Cardiac fibroblast (primary cell): Measurements from ENCODE around the gene RNF183.

Source experiments
- DNase-seq, 2 donors: peaks; one replicate each; pipeline versions ENCODE4 v3.0.0 to v3.0.0-alpha.2; 2010; ENCODE audit warnings: low read depth in 2 of 2
- H3K4me3 ChIP-seq, 2 donors: replicated peaks in 1 of 2; 1 replicate in 1 of 2; 2 replicates in 1 of 2; pipeline ENCODE4 v1.5.1; 2011; ENCODE audit warnings: low read depth in 2 of 2, low read length in 2 of 2, mild to moderate bottlenecking in 2 of 2, moderate library complexity in 1 of 2
- TF ChIP-seq, protein P1 (sequence below): IDR thresholded peaks from one replicate; pipeline ENCODE4 v1.5.1; 2011; ENCODE audit warnings: low read depth, mild to moderate bottlenecking, low read length, inconsistent platforms

RNF183 gene

DNA sequence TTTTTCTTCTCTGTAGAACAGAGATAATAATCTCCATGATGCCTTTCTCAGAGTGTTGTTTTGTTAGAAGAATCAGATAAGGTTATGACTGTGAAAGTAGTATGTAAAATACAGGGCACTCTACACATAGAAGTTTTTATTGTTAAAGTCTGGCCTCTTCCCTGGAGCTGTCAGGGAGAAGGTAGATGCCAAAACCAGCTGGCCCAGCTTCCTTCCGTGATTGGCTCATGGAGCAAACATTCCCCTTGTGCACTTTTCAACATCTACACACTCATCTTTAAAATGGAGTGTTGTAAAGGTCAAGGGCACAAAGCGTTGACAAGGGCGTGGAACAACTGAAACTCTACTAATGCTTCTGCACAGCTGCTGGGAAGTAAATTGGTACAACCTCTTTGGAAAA, 7.4 kb upstream of the RNF183 start:
- peak in 1 of 2 donors; percentile 62 for DNase-seq
- TF ChIP-seq, protein P1, sequence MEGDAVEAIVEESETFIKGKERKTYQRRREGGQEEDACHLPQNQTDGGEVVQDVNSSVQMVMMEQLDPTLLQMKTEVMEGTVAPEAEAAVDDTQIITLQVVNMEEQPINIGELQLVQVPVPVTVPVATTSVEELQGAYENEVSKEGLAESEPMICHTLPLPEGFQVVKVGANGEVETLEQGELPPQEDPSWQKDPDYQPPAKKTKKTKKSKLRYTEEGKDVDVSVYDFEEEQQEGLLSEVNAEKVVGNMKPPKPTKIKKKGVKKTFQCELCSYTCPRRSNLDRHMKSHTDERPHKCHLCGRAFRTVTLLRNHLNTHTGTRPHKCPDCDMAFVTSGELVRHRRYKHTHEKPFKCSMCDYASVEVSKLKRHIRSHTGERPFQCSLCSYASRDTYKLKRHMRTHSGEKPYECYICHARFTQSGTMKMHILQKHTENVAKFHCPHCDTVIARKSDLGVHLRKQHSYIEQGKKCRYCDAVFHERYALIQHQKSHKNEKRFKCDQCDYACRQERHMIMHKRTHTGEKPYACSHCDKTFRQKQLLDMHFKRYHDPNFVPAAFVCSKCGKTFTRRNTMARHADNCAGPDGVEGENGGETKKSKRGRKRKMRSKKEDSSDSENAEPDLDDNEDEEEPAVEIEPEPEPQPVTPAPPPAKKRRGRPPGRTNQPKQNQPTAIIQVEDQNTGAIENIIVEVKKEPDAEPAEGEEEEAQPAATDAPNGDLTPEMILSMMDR, result no peak
- no peak overlapping the region for H3K4me3 ChIP-seq

DNA sequence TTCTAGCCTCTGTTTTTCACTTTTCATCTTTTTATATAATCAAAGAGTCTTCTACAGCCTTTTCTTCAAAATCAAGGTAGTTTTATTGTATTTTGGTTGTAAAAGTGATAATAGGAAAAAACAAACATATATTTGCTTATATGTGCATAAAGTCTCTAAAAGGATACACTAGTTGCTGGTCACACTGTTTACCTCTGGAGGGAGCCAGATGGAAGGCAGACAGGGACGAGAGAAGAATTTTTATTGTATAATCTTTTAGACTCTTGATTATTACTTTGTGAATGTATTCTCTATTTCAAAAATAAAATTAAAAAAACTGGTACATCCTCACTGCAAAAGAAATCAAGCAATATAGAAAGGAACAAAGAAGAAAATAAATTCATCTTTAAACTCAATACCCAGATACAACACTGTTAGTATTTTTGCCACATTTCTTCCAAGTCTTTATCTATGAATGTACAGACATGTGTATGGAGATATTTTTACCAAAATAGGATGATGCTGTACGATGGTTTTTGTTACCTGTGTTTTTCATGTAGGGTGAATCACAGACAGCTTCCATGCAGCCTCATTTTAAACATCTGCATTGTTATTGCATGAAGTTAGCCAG, 6.1 kb upstream of the RNF183 start:
- no peak overlapping the region for H3K4me3 ChIP-seq
- TF ChIP-seq, protein P1, result peak; percentile 70
- DNase-seq, result peak; percentile 65 to 72

DNA sequence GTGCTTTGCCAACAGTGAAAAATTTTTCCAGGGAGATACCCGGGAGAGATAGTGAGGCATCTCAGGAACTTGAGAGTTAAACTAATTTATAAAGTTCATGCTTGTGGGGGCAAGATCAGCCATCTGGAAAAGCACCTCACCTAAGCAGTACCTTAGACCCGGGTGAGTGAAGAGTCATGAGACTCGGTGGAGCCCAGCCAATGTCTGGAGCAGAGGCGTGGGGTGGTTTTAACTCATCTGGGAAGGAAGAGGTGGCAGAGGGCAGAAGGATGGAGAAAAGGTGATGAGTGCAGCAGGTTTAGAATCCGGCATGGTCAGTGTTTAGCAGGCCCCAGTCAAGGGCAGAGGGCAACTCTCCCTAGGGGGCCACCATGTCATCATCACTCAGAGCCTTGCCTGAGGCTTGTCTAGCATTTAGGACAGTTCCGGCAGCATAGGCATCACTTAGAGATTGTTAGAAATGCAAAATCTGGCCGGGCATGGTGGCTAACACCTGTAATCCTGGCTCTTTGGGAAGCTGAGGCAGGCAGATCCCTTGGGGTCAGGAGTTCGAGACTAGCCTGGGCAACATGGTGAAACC, 4.3 kb upstream of the RNF183 start:
- TF ChIP-seq, protein P1, result no peak

DNA sequence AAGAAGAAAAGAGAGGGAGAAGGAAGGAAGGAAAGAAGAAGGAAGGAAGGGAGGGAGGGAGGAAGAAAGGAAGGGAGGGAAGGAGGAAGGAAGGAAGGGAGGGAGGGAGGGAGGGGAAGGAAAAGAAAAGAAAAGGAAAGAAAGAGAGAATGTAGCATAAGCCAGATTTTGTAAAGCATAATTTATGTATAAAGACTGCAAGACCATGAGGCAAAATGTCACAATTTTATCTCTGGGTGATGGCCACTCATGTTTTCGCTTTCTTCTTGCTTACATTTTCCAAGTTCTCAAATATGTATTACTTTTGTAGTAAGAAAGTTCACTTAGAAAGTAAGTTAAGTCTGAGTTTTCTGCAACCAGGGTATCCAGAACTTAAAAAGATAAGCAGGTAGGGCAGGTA, 3.4 kb upstream of the RNF183 start:
- DNase-seq, result no peak
- no peak overlapping the region for H3K4me3 ChIP-seq
- TF ChIP-seq, protein P1, result no peak

More for the DNA sequence above, 4.3 kb upstream of the RNF183 start:
- DNase-seq, result no peak
- H3K4me3 ChIP-seq, result no peak overlapping the region

DNA sequence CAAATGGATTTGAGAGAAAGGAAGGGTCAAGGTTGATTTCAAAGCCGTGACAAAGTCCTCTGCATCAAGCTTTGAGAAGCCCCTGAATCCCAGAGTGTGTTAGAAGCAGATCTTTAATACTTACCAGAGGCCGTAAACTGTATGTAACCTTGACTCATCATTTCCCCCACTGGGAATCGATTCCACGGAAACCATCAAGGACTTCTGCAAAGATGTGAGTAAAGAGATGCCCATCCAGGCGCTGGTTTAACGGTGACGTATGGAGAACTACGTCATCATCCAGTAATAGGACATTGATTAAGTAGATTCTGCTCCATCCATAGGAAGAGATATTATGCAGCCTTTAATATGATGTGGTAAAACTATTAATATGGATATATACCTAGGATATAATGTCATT, 1.6 kb downstream of the RNF183 start:
- H3K4me3 ChIP-seq, result no peak overlapping the region
- TF ChIP-seq, protein P1, result no peak
- no peak for DNase-seq

DNA sequence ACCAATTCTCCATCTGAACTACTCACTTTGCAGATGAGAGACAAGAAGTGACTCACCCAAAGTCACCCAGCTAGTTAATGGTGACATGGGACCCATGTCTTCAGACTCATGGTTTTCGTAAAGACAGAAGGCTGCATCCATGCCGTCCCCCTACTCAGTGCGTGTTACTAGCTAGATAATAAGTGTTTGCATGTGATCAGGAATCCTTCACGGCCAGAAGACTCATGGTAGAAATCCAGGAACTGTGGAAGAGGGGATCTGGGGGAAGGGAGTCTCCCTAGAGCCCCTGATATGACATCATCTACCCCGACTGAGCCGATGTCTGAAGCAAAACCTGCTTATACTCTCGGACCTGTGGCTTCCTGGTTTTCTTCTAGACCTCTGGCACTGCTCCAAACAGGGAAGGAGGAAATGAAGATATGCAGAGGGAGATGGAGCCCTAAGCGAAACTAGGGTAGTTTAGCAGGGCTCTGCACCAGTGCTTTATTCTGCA, 3.3 kb downstream of the RNF183 start:
- peak; percentile 22 to 58 for DNase-seq
- no peak overlapping the region for H3K4me3 ChIP-seq
- TF ChIP-seq, protein P1, result no peak
